ENCODE measurements around the gene FSIP1. TPM values are rescaled to one million over a fixed set of nuclear protein-coding genes. Genes with fewer than 3 reads are reported as not detected.

FSIP1 gene
- total RNA-seq, 4 donors from 2014 or later = 0.38 to 0.91 (median 0.57) TPM; not detected in 1

- Histone ChIP-seq H3K27ac (no peak overlapping the region), H3K27me3 (no peaks in the 10 kb centered on the region), H3K36me3 (no peaks in the 10 kb centered on the region), H3K4me3 (no peak overlapping the region), H3K4me1 (peaks cover 0 to 27% (median 0%) of the 10 kb centered on the region in 3 donors), H3K9me3 (no peaks in the 10 kb centered on the region)
- 78 to 80% methylated on average over 5 to 6 of the region's 6 CpGs for WGBS, 2 donors
- TF ChIP-seq CTCF (IDR thresholded peaks at IDR 0.05) (no peak), POLR2A (IDR thresholded peaks at IDR 0.05) (no peak)
- DNase-seq = no peak
- intact Hi-C loops (cut with DNase I) = no loop called here
These were observed 207.5 kb downstream of the FSIP1 start for GRCh38 chr15:39575180-39575579.

GRCh38 chr15:39574427-39574826, 208.2 kb downstream of the FSIP1 start:
- H3K4me1 ChIP-seq = peaks cover 0 to 20% (median 0%) of the 10 kb centered on the region in 3 donors
- no peak overlapping the region for H3K4me3 ChIP-seq
- no peaks in the 10 kb centered on the region for H3K9me3 ChIP-seq
- 80 to 92% methylated on average over 1 of the region's 1 CpG for WGBS, 2 donors
- no peak for DNase-seq
- no peak for TF ChIP-seq POLR2A (IDR thresholded peaks at IDR 0.05)
- no peak for TF ChIP-seq CTCF (IDR thresholded peaks at IDR 0.05)
- H3K27me3 ChIP-seq = no peaks in the 10 kb centered on the region
- no peak overlapping the region for H3K27ac ChIP-seq
- no peaks in the 10 kb centered on the region for H3K36me3 ChIP-seq
- intact Hi-C loops (cut with DNase I) = no loop called here

GRCh38 chr15:39573844-39574243, 208.8 kb downstream of the FSIP1 start:
- no peaks in the 10 kb centered on the region for H3K36me3 ChIP-seq
- intact Hi-C loops (cut with DNase I) = no loop called here
- no peak overlapping the region for H3K27ac ChIP-seq
- no peaks in the 10 kb centered on the region for H3K9me3 ChIP-seq
- DNase-seq = no peak
- no peak overlapping the region for H3K4me3 ChIP-seq
- no peaks in the 10 kb centered on the region for H3K27me3 ChIP-seq
- TF ChIP-seq CTCF (IDR thresholded peaks at IDR 0.05) (no peak), POLR2A (IDR thresholded peaks at IDR 0.05) (no peak)
- WGBS, 2 donors = 62 to 66% methylated on average over 4 of the region's 4 CpGs
- peaks cover 0 to 14% (median 0%) of the 10 kb centered on the region in 3 donors for H3K4me1 ChIP-seq

- WGBS, 2 donors = 77 to 88% methylated on average over 2 of the region's 2 CpGs
- H3K4me1 ChIP-seq = peaks cover 0 to 10% (median 0%) of the 10 kb centered on the region in 3 donors
These were observed 209.4 kb downstream of the FSIP1 start for GRCh38 chr15:39573287-39573686.

GRCh38 chr15:39565851-39566250, 216.8 kb downstream of the FSIP1 start:
- TF ChIP-seq CTCF (IDR thresholded peaks at IDR 0.05) (no peak), POLR2A (IDR thresholded peaks at IDR 0.05) (no peak)
- H3K4me3 ChIP-seq = no peak overlapping the region

More at GRCh38 chr15:39573287-39573686, 209.4 kb downstream of the FSIP1 start:
- no peaks in the 10 kb centered on the region for H3K9me3 ChIP-seq
- DNase-seq = no peak
- TF ChIP-seq POLR2A (IDR thresholded peaks at IDR 0.05) = no peak
- TF ChIP-seq CTCF (IDR thresholded peaks at IDR 0.05) = no peak
- H3K4me3 ChIP-seq = no peak overlapping the region
- H3K27ac ChIP-seq = no peak overlapping the region
- H3K27me3 ChIP-seq = no peaks in the 10 kb centered on the region
- H3K36me3 ChIP-seq = no peaks in the 10 kb centered on the region
- intact Hi-C loops (cut with DNase I) = no loop called here

More at GRCh38 chr15:39565851-39566250, 216.8 kb downstream of the FSIP1 start:
- 76 to 85% methylated on average over 2 of the region's 2 CpGs for whole genome bisulfite sequencing, 2 donors
- H3K27me3 ChIP-seq = no peaks in the 10 kb centered on the region
- H3K4me1 ChIP-seq = no peaks in the 10 kb centered on the region
- DNase-seq = no peak
- no peaks in the 10 kb centered on the region for H3K9me3 ChIP-seq
- intact Hi-C loops (cut with DNase I) = no loop called here
- H3K36me3 ChIP-seq = no peaks in the 10 kb centered on the region
- no peak overlapping the region for H3K27ac ChIP-seq
